RCC 7860 (cell line): Measurements from ENCODE around the gene KCNJ12.

Source experiments
- DNase-seq: peaks from one replicate; pipeline ENCODE4 v3.0.0-alpha.2; 2015; ENCODE audit warnings: low spot score
- FAIRE-seq: peaks from 2 replicates; lab custom pipeline; 2012; peaks lifted over from hg19 to GRCh38; lab: Jason Lieb, UNC

Gene KCNJ12

DNA sequence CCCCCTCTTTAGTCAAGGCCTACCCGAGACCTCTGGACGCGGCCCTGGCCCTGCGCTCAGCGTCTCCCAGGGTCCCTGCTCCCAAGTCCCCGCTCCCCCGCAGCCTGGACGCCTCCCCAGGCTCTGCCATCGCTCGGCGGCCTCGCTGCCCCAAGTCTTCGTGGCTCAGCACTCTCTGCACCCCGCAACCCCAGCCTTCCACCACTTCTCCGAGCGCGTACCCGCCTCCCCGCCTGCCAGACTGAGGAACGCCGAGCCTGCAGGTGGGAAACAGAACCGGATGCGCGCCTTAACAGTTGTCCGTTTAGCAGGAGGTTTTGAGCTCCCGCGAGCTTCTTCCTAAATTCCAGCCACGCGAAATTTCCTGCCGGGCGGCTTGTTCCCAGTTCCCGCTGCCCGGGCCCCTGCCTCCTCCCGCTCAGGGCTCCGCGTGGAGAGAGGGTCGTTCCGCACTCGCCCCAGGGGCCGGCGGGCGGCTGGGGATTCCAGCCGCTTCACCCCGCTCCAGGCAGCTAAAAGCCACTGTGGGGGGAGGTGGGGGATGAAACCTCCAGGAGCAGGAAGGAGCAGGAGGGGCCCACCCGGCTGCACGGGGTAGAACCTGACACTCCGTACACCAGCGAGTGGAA, 87.7 kb downstream of the KCNJ12 start:
- DNase-seq (no peak), FAIRE-seq (no peak)

DNA sequence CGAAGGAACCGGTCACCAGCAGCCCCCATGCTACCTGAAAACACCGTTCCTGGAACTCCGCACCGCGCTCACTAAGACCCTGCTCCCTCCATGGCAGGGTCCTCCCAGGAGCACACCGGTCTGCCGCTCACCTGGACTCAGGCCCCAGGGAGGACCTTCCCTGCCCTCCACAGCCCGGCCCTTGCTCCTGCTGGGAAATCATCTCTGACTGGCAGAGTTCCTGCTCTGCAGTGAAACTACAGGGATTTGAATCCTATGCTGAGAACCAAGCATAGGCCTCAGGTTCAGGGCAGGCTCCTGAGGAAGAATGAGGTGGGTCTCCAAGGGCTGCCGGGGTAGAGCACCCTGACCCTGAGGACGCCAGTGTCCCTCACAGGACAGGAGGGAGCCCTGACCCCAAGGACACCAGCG, 88.5 kb downstream of the KCNJ12 start:
- no peak for FAIRE-seq

DNA sequence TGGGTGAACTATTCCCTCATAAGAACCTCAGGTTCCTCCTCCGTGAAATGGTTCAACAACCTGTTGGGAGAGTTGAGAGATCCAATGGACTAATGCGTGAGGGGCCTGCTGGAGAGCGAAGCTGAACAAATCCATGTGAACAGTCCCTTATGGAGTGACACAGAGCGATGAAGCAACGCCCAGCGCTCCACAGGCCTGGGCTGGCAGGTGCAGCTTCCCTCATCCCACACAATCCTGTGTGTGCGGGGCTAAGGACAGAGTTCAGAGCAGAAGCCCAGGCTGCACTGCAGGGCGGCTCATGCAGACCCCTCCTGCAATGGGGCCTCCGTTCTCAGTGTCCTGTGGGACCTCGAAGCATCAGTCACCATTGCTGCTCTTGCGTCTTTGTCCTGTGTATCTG, 90.4 kb downstream of the KCNJ12 start:
- no peak for FAIRE-seq
- no peak for DNase-seq

More for the DNA sequence above, 88.5 kb downstream of the KCNJ12 start:
- no peak for DNase-seq

DNA sequence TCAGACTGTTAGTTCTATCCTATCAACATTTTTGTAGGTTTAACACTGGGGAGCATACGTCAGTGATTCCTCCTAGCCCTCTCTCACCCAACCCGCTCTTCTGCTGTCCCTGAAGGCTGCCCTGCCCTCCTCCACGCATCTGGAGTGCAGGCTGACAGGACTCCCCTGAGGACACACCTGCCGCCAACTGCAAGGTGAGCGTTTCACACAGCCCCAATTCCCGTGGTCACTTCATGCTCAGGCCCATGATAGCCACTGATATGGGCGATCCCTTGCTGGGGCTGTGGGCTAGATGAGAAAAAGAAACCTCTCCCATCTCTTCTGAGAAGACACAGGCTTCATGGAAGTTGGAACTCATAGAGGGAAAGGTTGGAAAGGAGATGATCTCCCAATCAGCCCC, 91.0 kb downstream of the KCNJ12 start:
- DNase-seq (no peak), FAIRE-seq (no peak)

DNA sequence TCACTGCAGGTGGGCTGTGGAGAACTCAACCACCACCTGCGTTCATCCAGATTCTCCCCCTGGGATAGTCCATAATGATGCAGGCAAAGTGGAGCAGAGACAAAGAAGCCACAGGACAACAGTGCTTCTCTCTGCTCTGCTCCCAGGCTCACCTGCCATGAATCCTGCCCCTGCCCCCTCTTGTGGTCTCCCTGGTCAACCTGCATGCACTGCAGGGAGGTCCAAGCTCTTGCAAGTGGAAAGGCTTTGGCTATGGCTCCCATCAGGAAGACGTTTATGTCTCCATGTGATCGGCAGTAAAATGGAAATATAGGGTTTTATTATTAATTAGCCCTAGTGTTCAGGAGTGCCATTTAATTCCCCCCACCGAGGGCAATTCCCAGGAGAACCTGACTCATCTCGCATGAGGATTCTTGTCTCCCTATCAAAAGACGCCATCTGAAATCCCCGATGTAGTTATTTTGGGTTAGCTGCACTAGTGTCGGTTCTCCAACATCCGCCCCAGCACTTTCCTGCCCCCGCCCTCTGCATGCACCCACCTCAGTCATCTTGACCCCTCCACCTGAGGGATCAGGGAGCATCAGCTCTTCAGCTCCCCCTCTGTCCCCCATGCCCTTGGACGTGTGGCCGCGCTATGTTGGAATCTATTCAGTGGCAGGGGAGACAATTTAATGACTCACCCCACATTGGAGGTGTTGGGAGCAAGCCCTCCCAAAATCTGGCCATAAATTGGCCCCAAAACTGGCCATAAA, 91.8 kb downstream of the KCNJ12 start:
- DNase-seq (no peak), FAIRE-seq (no peak)
